ENCODE measurements around the gene ZNF136. TPM values are rescaled to one million over a fixed set of nuclear protein-coding genes. Genes with fewer than 3 reads are reported as not detected.
A peak's percentile ranks its signal among the peaks of the same experiment; 100 is the strongest.

The ZNF136 gene
- total RNA-seq, 4 donors from 2014 or later = 5.4 to 14.5 (median 11.2) TPM

- intact Hi-C loops (cut with DNase I; ENCODE audit: low total_unique reads) = no loop called here
- 15% methylated on average over 2 of the region's 2 CpGs for WGBS, 2 donors
- H3K4me3 ChIP-seq (ENCODE audit: low read depth, poor library complexity, severe bottlenecking) = peak overlapping the region; percentile 92
- TF ChIP-seq POLR2A (IDR thresholded peaks at IDR 0.05) = no peak
- no peak for TF ChIP-seq CTCF (IDR thresholded peaks at IDR 0.05)
- DNase-seq (ENCODE audit: low spot score in 2 of 2) = no peak
Observed at GRCh38 chr19:12163826-12164225, 930 bp downstream of the ZNF136 start.

GRCh38 chr19:12166626-12167025, 3.7 kb downstream of the ZNF136 start:
- no peak overlapping the region for H3K4me3 ChIP-seq (ENCODE audit: low read depth, poor library complexity, severe bottlenecking)
- intact Hi-C loops (cut with DNase I; ENCODE audit: low total_unique reads) = no loop called here
- WGBS, 2 donors = 88 to 90% methylated on average over 1 of the region's 1 CpG
- TF ChIP-seq POLR2A (IDR thresholded peaks at IDR 0.05) (no peak), CTCF (IDR thresholded peaks at IDR 0.05) (no peak)
- no peak for DNase-seq (ENCODE audit: low spot score in 2 of 2)

- DNase-seq (ENCODE audit: low spot score in 2 of 2) = no peak
Observed at GRCh38 chr19:12180377-12180776, 17.5 kb downstream of the ZNF136 start.

GRCh38 chr19:12187625-12188024, 24.7 kb downstream of the ZNF136 start:
- TF ChIP-seq POLR2A (IDR thresholded peaks at IDR 0.05) = no peak
- no peak for TF ChIP-seq CTCF (IDR thresholded peaks at IDR 0.05)
- intact Hi-C loops (cut with DNase I; ENCODE audit: low total_unique reads) = no loop called here
- 97% methylated on average over 6 of the region's 6 CpGs for WGBS, 2 donors
- no peak for DNase-seq (ENCODE audit: low spot score in 2 of 2)
- no peak overlapping the region for H3K4me3 ChIP-seq (ENCODE audit: low read depth, poor library complexity, severe bottlenecking)

More at GRCh38 chr19:12180377-12180776, 17.5 kb downstream of the ZNF136 start:
- 95 to 98% methylated on average over 3 of the region's 3 CpGs for WGBS, 2 donors
- TF ChIP-seq POLR2A (IDR thresholded peaks at IDR 0.05) (no peak), CTCF (IDR thresholded peaks at IDR 0.05) (no peak)
- intact Hi-C loops (cut with DNase I; ENCODE audit: low total_unique reads) = no loop called here
- H3K4me3 ChIP-seq (ENCODE audit: low read depth, poor library complexity, severe bottlenecking) = no peak overlapping the region

GRCh38 chr19:12194827-12195731, 32.2 kb downstream of the ZNF136 start:
- WGBS, 2 donors = 1 to 2% methylated on average over 36 to 39 of the region's 62 CpGs
- H3K4me3 ChIP-seq (ENCODE audit: low read depth, poor library complexity, severe bottlenecking) = peak overlapping the region; percentile 29
- TF ChIP-seq POLR2A (IDR thresholded peaks at IDR 0.05) = no peak
- no peak for TF ChIP-seq CTCF (IDR thresholded peaks at IDR 0.05)
- intact Hi-C loops (cut with DNase I; ENCODE audit: low total_unique reads) = no loop called here
- peak; percentile 79 to 93 for DNase-seq (ENCODE audit: low spot score in 2 of 2)
